Fibroblast of skin of right quadriceps (primary cell): ENCODE results near the gene C4A.
"Not testable (repeated sequence)": the region's sequence is repeated elsewhere in the genome, so short reads cannot be mapped to it uniquely, and the experiment has no call there.

Source experiments
- DNase-seq: peaks from one replicate; pipeline ENCODE4 v3.0.0-alpha.2; 2013

The C4A gene

DNA sequence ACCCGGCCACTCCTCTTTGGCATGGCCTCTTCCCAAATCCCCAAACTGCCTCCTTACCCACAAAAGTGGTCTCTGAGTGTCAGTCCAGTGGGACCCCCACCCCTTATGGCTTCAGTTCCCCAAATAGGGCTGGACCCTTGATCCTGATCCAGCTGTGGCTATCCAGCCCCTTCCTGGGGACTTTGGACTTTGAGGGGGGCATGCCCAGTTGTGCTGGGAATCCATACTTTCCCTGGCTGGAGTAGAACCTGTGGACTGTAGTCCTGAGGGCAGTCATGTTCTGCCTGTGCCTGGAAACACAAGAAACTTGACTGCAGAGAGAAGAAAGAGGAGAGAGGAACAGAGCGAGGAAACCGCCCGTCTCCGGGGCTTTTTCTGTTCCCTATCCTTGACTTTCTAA, 55.3 kb downstream of the C4A start:
- DNase-seq: not testable (repeated sequence)

GRCh38 chr6:32037598-32038524, 56.0 kb downstream of the C4A start, which contains the start of gene CYP21A2:
TSS of gene CYP21A2 (plus strand) at chr6:32038415. CDS start at chr6:32038423, 8 bp downstream.
- DNase-seq: not testable (repeated sequence)

- not testable (repeated sequence) for DNase-seq
Measured at GRCh38 chr6:32038878-32039277, 57.0 kb downstream of the C4A start.

DNA sequence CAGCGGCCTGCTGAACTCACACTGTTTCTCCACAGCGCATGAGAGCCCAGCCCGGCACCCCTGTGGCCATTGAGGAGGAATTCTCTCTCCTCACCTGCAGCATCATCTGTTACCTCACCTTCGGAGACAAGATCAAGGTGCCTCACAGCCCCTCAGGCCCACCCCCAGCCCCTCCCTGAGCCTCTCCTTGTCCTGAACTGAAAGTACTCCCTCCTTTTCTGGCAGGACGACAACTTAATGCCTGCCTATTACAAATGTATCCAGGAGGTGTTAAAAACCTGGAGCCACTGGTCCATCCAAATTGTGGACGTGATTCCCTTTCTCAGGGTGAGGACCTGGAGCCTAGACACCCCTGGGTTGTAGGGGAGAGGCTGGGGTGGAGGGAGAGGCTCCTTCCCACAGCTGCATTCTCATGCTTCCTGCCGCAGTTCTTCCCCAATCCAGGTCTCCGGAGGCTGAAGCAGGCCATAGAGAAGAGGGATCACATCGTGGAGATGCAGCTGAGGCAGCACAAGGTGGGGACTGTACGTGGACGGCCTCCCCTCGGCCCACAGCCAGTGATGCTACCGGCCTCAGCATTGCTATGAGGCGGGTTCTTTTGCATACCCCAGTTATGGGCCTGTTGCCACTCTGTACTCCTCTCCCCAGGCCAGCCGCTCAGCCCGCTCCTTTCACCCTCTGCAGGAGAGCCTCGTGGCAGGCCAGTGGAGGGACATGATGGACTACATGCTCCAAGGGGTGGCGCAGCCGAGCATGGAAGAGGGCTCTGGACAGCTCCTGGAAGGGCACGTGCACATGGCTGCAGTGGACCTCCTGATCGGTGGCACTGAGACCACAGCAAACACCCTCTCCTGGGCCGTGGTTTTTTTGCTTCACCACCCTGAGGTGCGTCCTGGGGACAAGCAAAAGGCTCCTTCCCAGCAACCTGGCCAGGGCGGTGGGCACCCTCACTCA, 57.7 kb downstream of the C4A start:
- DNase-seq: not testable (repeated sequence)

DNA sequence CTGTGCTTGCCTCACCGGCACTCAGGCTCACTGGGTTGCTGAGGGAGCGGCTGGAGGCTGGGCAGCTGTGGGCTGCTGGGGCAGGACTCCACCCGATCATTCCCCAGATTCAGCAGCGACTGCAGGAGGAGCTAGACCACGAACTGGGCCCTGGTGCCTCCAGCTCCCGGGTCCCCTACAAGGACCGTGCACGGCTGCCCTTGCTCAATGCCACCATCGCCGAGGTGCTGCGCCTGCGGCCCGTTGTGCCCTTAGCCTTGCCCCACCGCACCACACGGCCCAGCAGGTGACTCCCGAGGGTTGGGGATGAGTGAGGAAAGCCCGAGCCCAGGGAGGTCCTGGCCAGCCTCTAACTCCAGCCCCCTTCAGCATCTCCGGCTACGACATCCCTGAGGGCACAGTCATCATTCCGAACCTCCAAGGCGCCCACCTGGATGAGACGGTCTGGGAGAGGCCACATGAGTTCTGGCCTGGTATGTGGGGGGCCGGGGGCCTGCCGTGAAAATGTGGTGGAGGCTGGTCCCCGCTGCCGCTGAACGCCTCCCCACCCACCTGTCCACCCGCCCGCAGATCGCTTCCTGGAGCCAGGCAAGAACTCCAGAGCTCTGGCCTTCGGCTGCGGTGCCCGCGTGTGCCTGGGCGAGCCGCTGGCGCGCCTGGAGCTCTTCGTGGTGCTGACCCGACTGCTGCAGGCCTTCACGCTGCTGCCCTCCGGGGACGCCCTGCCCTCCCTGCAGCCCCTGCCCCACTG, 58.6 kb downstream of the C4A start:
- DNase-seq: not testable (repeated sequence)

GRCh38 chr6:32041050-32041321, 59.1 kb downstream of the C4A start:
- not testable (repeated sequence) for DNase-seq

DNA sequence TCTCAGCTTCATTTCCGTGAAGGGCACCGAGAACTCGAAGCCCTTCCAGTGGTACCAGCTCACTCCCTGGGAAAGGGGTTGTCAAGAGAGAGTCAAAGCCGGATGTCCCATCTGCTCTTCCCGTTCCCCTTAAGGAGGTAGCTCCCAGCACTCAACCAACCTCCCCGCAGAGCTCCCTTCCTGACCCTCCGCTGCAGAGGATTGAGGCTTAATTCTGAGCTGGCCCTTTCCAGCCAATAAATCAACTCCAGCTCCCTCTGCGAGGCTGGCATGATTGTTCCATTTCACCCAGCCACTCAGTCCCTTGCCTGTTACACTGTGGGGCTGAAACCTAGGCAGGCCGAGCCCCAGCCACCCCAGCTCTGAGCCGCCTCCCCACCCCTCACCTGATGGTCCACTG, 59.5 kb downstream of the C4A start:
- DNase-seq: not testable (repeated sequence)

GRCh38 chr6:32042276-32042675, 60.4 kb downstream of the C4A start:
- not testable (repeated sequence) for DNase-seq

- not testable (repeated sequence) for DNase-seq
Measured at GRCh38 chr6:32043589-32044380, 61.9 kb downstream of the C4A start.

DNA sequence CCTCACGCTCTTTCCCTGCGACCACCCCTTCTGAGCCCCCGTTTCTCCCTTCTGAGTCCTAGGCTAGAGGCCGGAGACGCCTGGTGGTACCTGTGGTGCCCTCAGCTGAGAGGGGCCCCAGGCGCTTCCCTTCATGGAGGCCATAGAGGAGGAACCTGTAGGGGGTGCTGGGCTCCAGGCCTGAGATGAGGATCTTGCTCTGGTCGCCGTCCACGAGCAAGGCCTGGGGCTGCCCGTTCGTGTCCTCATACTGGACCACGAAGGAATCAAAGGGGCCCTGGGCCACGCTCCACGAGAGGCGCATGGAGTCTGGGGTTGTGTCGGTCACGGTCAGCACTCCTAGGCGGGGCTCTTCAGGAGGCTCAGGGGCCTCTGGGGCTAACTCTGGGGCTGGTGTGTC, 63.1 kb downstream of the C4A start:
- DNase-seq: not testable (repeated sequence)

DNA sequence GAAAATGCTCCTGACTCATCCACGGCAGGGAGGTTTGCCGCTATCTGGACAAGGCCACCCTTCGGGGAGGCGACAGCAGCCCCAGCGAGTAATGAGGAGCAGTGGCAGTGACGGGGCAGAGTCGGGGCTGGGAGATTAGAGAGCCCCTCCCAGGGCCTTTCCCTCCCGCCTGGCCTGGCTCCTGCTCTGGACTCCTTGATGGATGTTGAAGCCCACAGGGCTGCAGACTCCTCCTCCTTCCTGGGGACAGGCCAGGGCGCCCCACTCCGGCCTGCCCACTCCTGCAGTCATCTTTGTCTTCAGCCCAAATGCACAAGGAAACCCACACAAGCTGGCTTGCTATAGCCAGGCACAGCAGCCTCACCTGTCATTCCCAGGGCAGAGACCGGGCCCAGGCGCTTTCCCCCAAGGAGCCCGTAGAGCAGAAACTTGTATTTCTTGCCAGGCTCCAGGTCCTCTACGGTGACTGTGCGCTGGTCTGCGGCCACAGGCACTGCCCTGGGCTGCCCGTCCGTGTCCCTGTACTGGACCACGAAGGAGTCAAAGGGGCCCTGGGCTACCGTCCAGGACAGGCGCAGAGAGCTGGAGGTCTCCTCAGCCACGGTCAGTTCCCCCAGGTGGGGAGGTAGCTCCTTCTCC, 64.1 kb downstream of the C4A start:
- no peak for DNase-seq

DNA sequence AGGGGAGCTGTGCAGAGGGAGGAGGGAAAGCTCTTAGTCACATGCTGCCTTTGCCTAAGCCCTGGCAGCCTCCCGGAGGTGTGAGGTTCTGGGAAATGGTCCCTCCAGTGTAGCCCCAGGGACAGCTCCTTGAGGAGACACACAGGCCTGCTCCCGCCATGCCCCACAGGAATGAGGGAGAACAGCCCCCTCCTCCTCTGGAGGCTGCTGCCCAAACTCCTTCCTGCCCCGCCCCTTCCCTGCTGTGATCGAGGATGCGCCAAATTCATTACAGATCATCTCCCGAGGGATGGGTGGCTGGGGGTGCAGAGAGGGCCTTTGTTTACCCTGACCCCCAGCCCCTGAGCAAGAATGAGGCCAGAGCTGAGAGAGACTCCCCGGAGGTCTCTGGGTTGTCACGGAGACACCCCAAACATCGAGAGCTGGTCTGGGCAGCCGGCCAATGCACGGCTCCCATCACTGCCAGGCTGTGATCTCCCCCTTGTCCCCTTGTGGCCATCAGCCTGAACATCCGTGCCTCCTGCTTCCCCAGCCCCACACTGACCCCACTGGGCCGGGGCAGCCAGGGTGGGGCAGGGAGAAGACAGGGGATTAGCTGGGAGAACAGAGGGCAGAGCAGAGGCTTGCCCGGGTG, 64.7 kb downstream of the C4A start:
- DNase-seq: peak; percentile 42

DNA sequence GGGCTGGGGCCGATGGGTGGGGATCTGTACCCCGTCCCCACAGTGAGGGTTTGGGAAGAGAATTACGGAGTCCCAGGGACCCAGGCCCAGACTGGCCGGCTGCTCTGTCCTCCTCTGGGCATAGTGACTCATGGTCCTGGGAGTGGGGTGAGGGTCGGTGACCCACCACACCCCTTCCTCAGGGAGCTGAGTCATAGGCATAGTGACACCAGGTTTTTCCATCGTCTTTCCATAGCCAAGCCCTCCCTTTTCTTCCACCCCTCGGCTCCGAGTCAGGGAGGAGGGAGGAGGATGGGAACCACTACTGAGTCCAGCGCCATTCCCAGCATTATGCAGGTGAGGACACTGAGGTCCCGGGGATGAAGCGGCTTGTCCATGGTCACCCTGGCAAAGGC, 65.2 kb downstream of the C4A start:
- peak; percentile 19 for DNase-seq

DNA sequence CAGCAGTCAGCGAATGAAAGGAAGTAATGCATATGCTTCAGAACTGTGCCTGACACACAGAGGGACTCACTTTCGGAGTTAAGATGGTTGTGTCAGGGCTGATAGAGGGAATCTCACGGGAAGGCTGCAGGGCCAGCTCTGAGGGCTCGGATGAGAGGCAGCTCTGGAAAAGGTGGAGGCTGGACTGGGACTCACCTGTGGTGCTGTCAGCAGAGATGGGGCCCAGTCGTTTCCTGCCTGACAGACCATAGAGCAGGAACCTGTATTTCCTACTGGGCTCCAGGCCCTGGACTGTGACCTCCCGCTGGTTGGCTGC, 65.6 kb downstream of the C4A start:
- no peak for DNase-seq

GRCh38 chr6:32047855-32048766, 66.3 kb downstream of the C4A start:
- DNase-seq: peak; percentile 39

- not testable (repeated sequence) for DNase-seq
Measured at GRCh38 chr6:32049149-32049548, 67.3 kb downstream of the C4A start.

DNA sequence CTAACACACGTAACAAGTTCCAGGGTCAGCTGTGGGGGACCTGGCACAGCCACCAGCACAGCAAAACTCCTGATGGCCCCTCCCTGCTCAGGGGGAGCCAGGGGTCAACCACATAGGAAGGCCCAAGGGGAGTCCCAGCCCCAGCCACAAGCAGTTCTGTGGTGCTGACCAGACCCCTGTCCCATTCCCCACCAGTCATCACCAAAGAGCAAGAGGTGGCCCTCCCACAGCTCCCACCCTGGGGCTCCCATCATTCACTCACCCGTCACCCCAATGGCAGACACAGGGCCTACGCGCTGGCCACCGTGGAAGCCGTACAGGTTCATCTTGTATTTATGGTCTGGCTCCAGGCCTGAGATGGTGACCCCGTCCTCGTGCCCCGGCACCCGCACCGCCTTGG, 67.9 kb downstream of the C4A start:
- DNase-seq: not testable (repeated sequence)

DNA sequence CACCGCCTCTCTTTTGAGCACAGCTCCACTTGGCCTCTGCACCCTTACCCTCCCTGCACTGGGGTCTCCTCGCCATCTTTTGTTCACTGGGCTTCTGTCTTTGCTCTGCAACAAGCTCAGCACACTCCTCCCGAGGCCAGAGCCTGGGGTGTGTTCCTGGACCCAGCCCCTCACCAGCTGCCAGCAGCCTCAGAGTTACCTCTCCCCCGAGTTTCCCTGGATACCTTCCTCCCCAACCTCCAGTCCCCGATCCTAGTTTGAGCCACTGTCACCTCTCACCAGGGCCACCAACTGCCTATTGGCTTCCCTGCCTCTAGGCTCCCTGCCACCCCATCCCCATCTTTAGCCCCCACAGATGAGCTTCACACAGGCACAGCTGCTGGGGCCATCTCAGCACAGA, 68.7 kb downstream of the C4A start:
- DNase-seq: no peak
